ENCODE measurements around the gene DAAM2. TPM values are rescaled to one million over a fixed set of nuclear protein-coding genes. Genes with fewer than 3 reads are reported as not detected.

The DAAM2 gene
- polyA plus RNA-seq, 3 donors: not detected

GRCh38 chr6:39849764-39850163 lies 57.6 kb downstream of the DAAM2 start:
- Histone ChIP-seq H3K9ac (ENCODE audit: insufficient read depth, low read length, poor library complexity, severe bottlenecking) (no peak overlapping the region), H3K4me1 (ENCODE audit: control insufficient read depth in 1 of 2, insufficient read depth in 2 of 2, low read length in 2 of 2) (no peaks in the 10 kb centered on the region), H4K20me1 (ENCODE audit: insufficient read depth, low read length) (no peaks in the 10 kb centered on the region), H3K9me3 (replicated peaks in 1 of 2; ENCODE audit: control insufficient read depth in 1 of 2, insufficient read depth in 1 of 2, low read length in 2 of 2) (no peaks in the 10 kb centered on the region), H3K4me3 (replicated peaks in 1 of 3; ENCODE audit: low read depth in 2 of 3, low read length in 3 of 3) (no peak overlapping the region), H2AFZ (ENCODE audit: insufficient read depth, low read depth, low read length, poor library complexity, severe bottlenecking) (no peak overlapping the region), H3K27me3 (ENCODE audit: control insufficient read depth in 2 of 2, insufficient read depth in 2 of 2, low read length in 2 of 2) (no peaks in the 10 kb centered on the region), H3K27ac (ENCODE audit: low read depth in 1 of 2, low read length in 2 of 2) (no peak overlapping the region), H3K36me3 (replicated peaks in 1 of 2; ENCODE audit: control insufficient read depth in 1 of 2, insufficient read depth in 2 of 2, low read length in 2 of 2) (no peaks in the 10 kb centered on the region), H3K4me2 (replicated peaks; ENCODE audit: extremely low read depth, low read length, poor library complexity, severe bottlenecking) (no peak overlapping the region), H3K79me2 (ENCODE audit: insufficient read depth, low read length) (no peaks in the 10 kb centered on the region)
- Mint-ChIP-seq H3K36me3 (no peaks in the 10 kb centered on the region), H3K4me1 (no peaks in the 10 kb centered on the region), H3K27ac (no peak overlapping the region), H3K9me3 (peaks cover 0 to 2% (median 0%) of the 10 kb centered on the region in 7 donors), H3K27me3 (ENCODE audit: low read depth in 3 of 3) (peaks cover 1 to 9% (median 2%) of the 10 kb centered on the region in 3 donors), H3K4me3 (no peak overlapping the region)
- DNase-seq: no peak
- WGBS (ENCODE audit: insufficient coverage): 93% methylated on average over 3 of the region's 6 CpGs
- intact Hi-C loops (cut with micrococcal nuclease): no loop called here
- no peak for TF ChIP-seq CTCF (IDR thresholded peaks at IDR 0.05)

GRCh38 chr6:39850736-39851297 lies 58.6 kb downstream of the DAAM2 start:
- no peak overlapping the region for H3K4me3 Mint-ChIP-seq
- Histone ChIP-seq H3K4me1 (ENCODE audit: control insufficient read depth in 1 of 2, insufficient read depth in 2 of 2, low read length in 2 of 2) (no peaks in the 10 kb centered on the region), H3K27me3 (ENCODE audit: control insufficient read depth in 2 of 2, insufficient read depth in 2 of 2, low read length in 2 of 2) (no peaks in the 10 kb centered on the region), H3K4me2 (replicated peaks; ENCODE audit: extremely low read depth, low read length, poor library complexity, severe bottlenecking) (no peak overlapping the region), H3K79me2 (ENCODE audit: insufficient read depth, low read length) (no peaks in the 10 kb centered on the region), H2AFZ (ENCODE audit: insufficient read depth, low read depth, low read length, poor library complexity, severe bottlenecking) (no peak overlapping the region), H3K27ac (ENCODE audit: low read depth in 1 of 2, low read length in 2 of 2) (no peak overlapping the region), H3K9ac (ENCODE audit: insufficient read depth, low read length, poor library complexity, severe bottlenecking) (no peak overlapping the region), H3K4me3 (replicated peaks in 1 of 3; ENCODE audit: low read depth in 2 of 3, low read length in 3 of 3) (no peak overlapping the region), H4K20me1 (ENCODE audit: insufficient read depth, low read length) (no peaks in the 10 kb centered on the region), H3K9me3 (replicated peaks in 1 of 2; ENCODE audit: control insufficient read depth in 1 of 2, insufficient read depth in 1 of 2, low read length in 2 of 2) (no peaks in the 10 kb centered on the region), H3K36me3 (replicated peaks in 1 of 2; ENCODE audit: control insufficient read depth in 1 of 2, insufficient read depth in 2 of 2, low read length in 2 of 2) (no peaks in the 10 kb centered on the region)
- no peak for TF ChIP-seq CTCF (IDR thresholded peaks at IDR 0.05)
- WGBS (ENCODE audit: insufficient coverage): no CpG with 5 or more reads among the region's 2 CpGs
- peaks cover 0 to 2% (median 0%) of the 10 kb centered on the region in 7 donors for H3K9me3 Mint-ChIP-seq
- intact Hi-C loops (cut with micrococcal nuclease): no loop called here
- no peaks in the 10 kb centered on the region for H3K4me1 Mint-ChIP-seq
- no peak for DNase-seq
- H3K27ac Mint-ChIP-seq: no peak overlapping the region
- H3K27me3 Mint-ChIP-seq (ENCODE audit: low read depth in 3 of 3): peaks cover 1 to 9% (median 2%) of the 10 kb centered on the region in 3 donors
- no peaks in the 10 kb centered on the region for H3K36me3 Mint-ChIP-seq

Measured in CD14-positive monocyte (primary cell).